Measurements from ENCODE around the gene OLR1.
A peak's percentile ranks its signal among the peaks of the same experiment; 100 is the strongest.

Gene OLR1

DNA sequence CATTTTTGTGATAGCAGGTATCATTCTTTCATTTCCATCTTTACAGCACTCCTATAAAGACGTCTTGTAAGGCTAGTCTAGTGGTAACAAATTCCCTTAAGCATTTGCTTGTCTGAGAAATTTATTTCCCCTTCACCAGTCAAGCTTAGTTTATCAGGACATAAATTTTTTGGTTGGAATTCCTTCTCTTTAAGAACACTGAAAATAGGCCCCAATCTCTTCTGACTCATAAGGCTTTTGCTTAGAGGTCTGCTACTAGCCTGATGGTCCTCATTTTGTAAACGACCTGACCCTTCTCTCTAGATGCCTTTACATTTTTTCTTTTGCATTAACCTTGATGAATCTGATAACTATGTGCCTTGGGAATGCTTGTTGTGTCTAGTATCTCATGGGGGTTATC lies 20.3 kb downstream of the OLR1 start:
- DNase-seq, result no peak

DNA sequence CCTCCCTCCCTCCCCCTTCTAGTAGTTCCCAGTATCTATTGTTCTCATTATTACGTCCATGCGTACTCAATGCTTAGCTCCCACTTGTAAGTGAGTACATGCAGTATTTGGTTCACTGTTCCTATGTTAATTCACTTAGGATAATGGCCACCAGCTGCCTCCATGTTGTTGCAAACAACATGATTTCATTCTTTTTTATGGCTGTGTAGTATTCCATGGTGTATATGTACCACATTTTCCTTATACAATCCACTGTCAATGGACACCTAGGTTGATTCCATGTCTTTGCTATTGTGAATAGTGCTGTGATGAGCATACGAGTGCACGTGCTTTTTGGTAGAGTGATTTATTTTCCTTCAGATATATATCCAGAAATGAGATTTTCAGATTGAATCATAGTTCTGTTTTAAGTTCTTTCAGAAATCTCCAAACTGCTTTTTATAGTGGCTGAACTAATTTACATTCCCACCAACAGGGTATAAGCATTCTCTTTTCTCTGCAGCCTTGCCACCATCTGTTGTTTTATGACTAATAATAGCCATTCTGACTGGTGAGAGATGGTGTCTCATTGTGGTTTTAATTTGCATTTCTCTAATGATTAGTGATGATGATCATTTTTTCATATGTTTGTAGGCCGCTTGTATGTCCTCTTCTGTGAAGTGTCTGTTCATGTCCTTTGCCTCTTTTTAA lies 24.1 kb downstream of the OLR1 start:
- no peak for DNase-seq

DNA sequence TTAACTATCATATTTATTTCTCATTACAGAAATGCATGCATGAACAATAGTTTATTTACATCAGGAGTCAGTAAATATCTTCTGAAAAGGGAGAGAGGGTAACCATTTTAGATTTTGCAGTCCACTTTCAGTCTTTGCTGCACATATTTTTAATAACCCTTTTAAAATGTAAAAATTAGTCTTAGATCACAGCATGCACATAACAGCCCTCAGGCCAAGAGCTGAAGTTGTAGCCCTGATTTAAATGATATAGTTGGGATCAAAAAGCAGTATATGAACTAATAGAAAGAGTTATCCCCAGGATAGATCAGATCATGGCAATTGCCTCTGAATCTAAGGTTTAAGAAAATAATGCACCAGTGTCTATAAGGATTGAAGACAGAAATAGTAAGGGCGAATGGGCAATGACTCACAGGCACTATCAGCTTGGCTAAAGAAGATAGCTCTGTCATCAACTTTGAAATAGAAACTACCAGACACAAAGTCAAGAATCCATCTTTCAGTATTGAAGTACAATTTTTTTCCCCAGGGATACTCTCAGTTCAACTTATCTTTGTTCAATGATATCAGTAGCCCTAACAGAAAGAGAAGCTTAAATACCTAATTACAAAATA lies 28.8 kb downstream of the OLR1 start:
- no peak for DNase-seq

- DNase-seq, result peak; percentile 44
Observed at GRCh38 chr12:10140001-10140400, 31.9 kb downstream of the OLR1 start.

GRCh38 chr12:10136637-10137205 lies 35.2 kb downstream of the OLR1 start:
- no peak for DNase-seq

GRCh38 chr12:10135126-10135525 lies 36.8 kb downstream of the OLR1 start:
- no peak for DNase-seq

GRCh38 chr12:10132850-10133370 lies 39.0 kb downstream of the OLR1 start:
- no peak for DNase-seq

- DNase-seq, result no peak
Observed at GRCh38 chr12:10131111-10131690, 40.7 kb downstream of the OLR1 start.

DNA sequence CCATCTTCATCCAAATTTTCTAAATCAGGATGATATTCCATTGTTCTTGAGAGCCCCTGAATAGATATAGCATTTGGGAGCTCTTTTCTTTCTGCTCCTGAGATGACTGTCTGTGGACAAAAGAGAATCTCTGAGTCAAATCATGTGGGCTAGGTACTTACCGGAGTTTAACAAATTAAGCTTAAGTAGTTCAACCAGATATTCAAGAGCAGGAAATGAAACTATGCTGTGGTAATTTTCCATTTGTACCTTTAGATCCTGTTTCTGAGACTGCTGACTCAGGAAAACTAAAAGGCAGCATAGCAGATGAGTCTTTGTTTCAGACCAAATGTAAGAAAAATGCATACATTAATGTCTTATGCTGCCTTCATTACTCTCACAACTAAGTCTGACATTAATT lies 41.9 kb downstream of the OLR1 start, which contains the start of gene CLEC7A:
Gene CLEC7A (minus strand): TSS at position 158 of the 400 bp plus-strand sequence. CDS start 117 bp downstream, at position 41.
- DNase-seq, result no peak

GRCh38 chr12:10128687-10129086 lies 43.2 kb downstream of the OLR1 start:
- DNase-seq, result no peak

- no peak for DNase-seq
Observed at GRCh38 chr12:10126413-10126812, 45.5 kb downstream of the OLR1 start.

GRCh38 chr12:10122689-10123088 lies 49.2 kb downstream of the OLR1 start:
- DNase-seq, result no peak

GRCh38 chr12:10121278-10121677 lies 50.7 kb downstream of the OLR1 start:
- DNase-seq, result no peak

- no peak for DNase-seq
Observed at GRCh38 chr12:10119066-10119465, 52.9 kb downstream of the OLR1 start.

- no peak for DNase-seq
Observed at GRCh38 chr12:10115890-10116289, 56.0 kb downstream of the OLR1 start.

GRCh38 chr12:10115311-10115710 lies 56.6 kb downstream of the OLR1 start:
- no peak for DNase-seq

- no peak for DNase-seq
Observed at GRCh38 chr12:10113920-10114319, 58.0 kb downstream of the OLR1 start.

- no peak for DNase-seq
Observed at GRCh38 chr12:10113075-10113474, 58.9 kb downstream of the OLR1 start.

- no peak for DNase-seq
Observed at GRCh38 chr12:10111451-10111850, 60.5 kb downstream of the OLR1 start.

- no peak for DNase-seq
Observed at GRCh38 chr12:10110256-10110844, 61.6 kb downstream of the OLR1 start.

Measured in stimulated activated CD8-positive, alpha-beta memory T cell treated with anti-CD3 and anti-CD28 coated beads, Interleukin-4, amount 100 ng/mL, for 48 hours (primary cell).